Measurements from ENCODE around the gene GSTM3.
"Not testable (repeated sequence)": the region's sequence is repeated elsewhere in the genome, so short reads cannot be mapped to it uniquely, and the experiment has no call there.

The GSTM3 gene

GRCh38 chr1:109714661-109715372 lies 26.0 kb downstream of the GSTM3 start:
- TF ChIP-seq SIN3A (IDR thresholded peaks at IDR 0.05; ENCODE audit: borderline replicate concordance, insufficient read depth, low read length) (no peak), POLR2AphosphoS5 (IDR thresholded peaks at IDR 0.05; ENCODE audit: low read depth, low read length) (no peak), FOXP2 (optimal IDR thresholded peaks at IDR 0.05; ENCODE audit: borderline replicate concordance, extremely low read depth, extremely low read length, insufficient read depth) (no peak), REST (IDR thresholded peaks at IDR 0.05; ENCODE audit: insufficient read depth in 1 of 2, low read depth in 2 of 2, low read length in 2 of 2) (no peak), TAF1 (IDR thresholded peaks at IDR 0.05; ENCODE audit: borderline replicate concordance, insufficient read depth, low read length) (no peak)

GRCh38 chr1:109713636-109714035 lies 27.2 kb downstream of the GSTM3 start:
- no peak for TF ChIP-seq TAF1 (IDR thresholded peaks at IDR 0.05; ENCODE audit: borderline replicate concordance, insufficient read depth, low read length)
- TF ChIP-seq POLR2AphosphoS5 (IDR thresholded peaks at IDR 0.05; ENCODE audit: low read depth, low read length): no peak
- TF ChIP-seq REST (IDR thresholded peaks at IDR 0.05; ENCODE audit: insufficient read depth in 1 of 2, low read depth in 2 of 2, low read length in 2 of 2): no peak
- no peak for TF ChIP-seq FOXP2 (optimal IDR thresholded peaks at IDR 0.05; ENCODE audit: borderline replicate concordance, extremely low read depth, extremely low read length, insufficient read depth)
- TF ChIP-seq SIN3A (IDR thresholded peaks at IDR 0.05; ENCODE audit: borderline replicate concordance, insufficient read depth, low read length): no peak

DNA sequence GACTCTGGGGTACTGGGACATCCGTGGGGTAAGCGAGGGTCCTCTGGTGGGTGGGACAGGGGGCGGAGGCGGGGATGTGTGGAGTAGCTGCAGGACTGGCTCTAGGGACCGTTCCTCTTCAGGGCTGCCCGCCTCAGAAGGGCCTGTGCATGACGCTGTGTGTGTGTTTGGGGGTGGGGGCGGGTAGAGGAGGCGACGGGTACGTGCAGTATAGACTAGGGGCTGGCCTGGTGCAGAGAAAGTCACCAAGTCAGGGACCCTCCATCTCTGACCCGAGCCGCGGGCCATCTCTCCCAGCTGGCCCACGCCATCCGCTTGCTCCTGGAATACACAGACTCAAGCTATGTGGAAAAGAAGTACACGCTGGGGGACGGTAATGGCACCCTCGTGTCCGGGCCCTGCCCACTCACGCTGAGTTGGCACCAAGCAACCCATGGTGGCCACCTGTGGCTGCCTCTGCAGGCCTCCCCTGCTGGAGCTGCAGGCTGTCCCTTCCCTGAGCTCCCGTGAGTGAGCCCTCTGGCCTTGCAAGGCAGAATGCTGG lies 28.4 kb downstream of the GSTM3 start:
- TF ChIP-seq FOXP2 (optimal IDR thresholded peaks at IDR 0.05; ENCODE audit: borderline replicate concordance, extremely low read depth, extremely low read length, insufficient read depth) (no peak), POLR2AphosphoS5 (IDR thresholded peaks at IDR 0.05; ENCODE audit: low read depth, low read length) (no peak), SIN3A (IDR thresholded peaks at IDR 0.05; ENCODE audit: borderline replicate concordance, insufficient read depth, low read length) (no peak), REST (IDR thresholded peaks at IDR 0.05; ENCODE audit: insufficient read depth in 1 of 2, low read depth in 2 of 2, low read length in 2 of 2) (no peak)

DNA sequence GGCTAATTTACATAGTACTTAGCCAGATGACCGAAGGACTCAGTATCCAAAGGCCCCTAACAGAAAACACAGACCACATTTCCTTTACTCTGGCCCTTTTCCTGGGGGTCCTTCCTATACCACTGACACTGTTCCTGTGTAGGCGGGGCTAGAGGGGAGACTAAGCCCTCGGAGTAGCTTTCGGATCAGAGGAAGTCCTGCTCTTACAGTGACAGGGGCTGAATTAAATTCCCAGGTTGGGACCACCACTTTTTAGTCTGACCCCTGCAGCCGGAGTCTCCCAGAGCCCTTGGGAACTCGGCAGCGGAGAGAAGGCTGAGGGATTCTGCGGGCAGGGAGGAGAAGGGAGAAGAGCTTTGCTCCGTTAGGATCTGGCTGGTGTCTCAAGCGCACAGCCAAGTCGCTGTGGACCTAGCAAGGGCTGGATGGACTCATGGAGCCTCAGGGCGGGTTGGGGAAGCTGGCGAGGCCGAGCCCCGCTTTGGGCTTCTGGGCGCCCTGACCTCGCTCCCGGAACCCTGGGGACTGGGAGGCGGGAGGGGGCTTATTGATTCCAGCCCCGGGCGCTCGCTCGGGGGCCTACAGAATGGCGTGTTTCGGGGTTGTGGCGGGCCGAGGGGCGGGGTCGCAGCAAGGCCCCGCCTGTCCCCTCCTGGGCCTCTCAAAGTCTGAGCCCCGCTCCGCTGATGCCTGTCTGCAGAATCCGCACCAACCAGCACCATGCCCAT lies 29.1 kb downstream of the GSTM3 start, which contains the start of gene GSTM5:
Gene GSTM5, plus strand, starts transcription at position 659 of the 728 bp plus-strand sequence. Its CDS starts 62 bp downstream, at position 721.
- TF ChIP-seq SIN3A (IDR thresholded peaks at IDR 0.05; ENCODE audit: borderline replicate concordance, insufficient read depth, low read length); REST (IDR thresholded peaks at IDR 0.05; ENCODE audit: insufficient read depth in 1 of 2, low read depth in 2 of 2, low read length in 2 of 2); TAF1 (IDR thresholded peaks at IDR 0.05; ENCODE audit: borderline replicate concordance, insufficient read depth, low read length): not testable (repeated sequence)
